SK-N-SH treated with all-trans-retinoic acid at 6 μM for 48 hours (cell line): ENCODE results near the gene CDC45.

Source experiments
- ATAC-seq: fragments of 200-7000 bp; cut with Tn5 transposase; 3 replicates; pipeline ENCODE4 v1.9.1; 2020; ENCODE audit warnings: mild to moderate bottlenecking, moderate library complexity
- ARNTL ChIP-seq: fragments of 450-650 bp; formaldehyde crosslinking; IDR thresholded peaks from 2 replicates; pipeline ENCODE4 v1.5.0; 2020; ENCODE audit warnings: low read depth, mild to moderate bottlenecking, moderate library complexity, borderline replicate concordance
- BACH2 ChIP-seq: fragments of 250-450 bp; sonication (Bioruptor Pico); IDR thresholded peaks from 2 replicates; pipeline ENCODE4 v1.9.0; 2021; ENCODE audit warnings: mild to moderate bottlenecking, borderline replicate concordance
- CREB5 ChIP-seq: fragments of 250-450 bp; sonication (Bioruptor Pico); IDR thresholded peaks from 2 replicates; pipeline ENCODE4 v1.5.1; 2020; ENCODE audit warnings: low read depth, mild to moderate bottlenecking, moderate library complexity
- CSRNP3 ChIP-seq: fragments of 250-450 bp; sonication (Bioruptor Pico); IDR thresholded peaks from 2 replicates; pipeline ENCODE4 v1.5.1; 2021; ENCODE audit warnings: mild to moderate bottlenecking, moderate library complexity
- ESRRG ChIP-seq: fragments of 250-450 bp; sonication (Bioruptor Pico); IDR thresholded peaks from 2 replicates; pipeline ENCODE4 v1.6.1; 2021; ENCODE audit warnings: mild to moderate bottlenecking
- GLIS3 ChIP-seq: fragments of 250-450 bp; sonication (Bioruptor Pico); IDR thresholded peaks from 2 replicates; pipeline ENCODE4 v1.5.0; 2020; ENCODE audit warnings: mild to moderate bottlenecking, moderate library complexity
- ISL1 ChIP-seq: fragments of 250-450 bp; sonication (Bioruptor Pico); IDR thresholded peaks from 2 replicates; pipeline ENCODE4 v2.1.2; 2022; ENCODE audit warnings: mild to moderate bottlenecking, moderate library complexity
- OSR1 ChIP-seq: fragments of 250-450 bp; sonication (Bioruptor Pico); IDR thresholded peaks from 2 replicates; pipeline ENCODE4 v1.8.0; 2022; ENCODE audit warnings: moderate library complexity, mild to moderate bottlenecking, inconsistent platforms
- PATZ1 ChIP-seq: fragments of 250-450 bp; sonication (Bioruptor Pico); IDR thresholded peaks from 2 replicates; pipeline ENCODE4 v1.8.0; 2020; ENCODE audit warnings: mild to moderate bottlenecking, moderate library complexity, borderline replicate concordance
- POU6F1 ChIP-seq: fragments of 250-450 bp; sonication (Bioruptor Pico); IDR thresholded peaks from 2 replicates; pipeline ENCODE4 v1.8.0; 2021; ENCODE audit warnings: low read depth, mild to moderate bottlenecking, moderate library complexity, borderline replicate concordance
- PPARA ChIP-seq: fragments of 250-450 bp; sonication (Bioruptor Pico); IDR thresholded peaks from 2 replicates; pipeline ENCODE4 v1.5.0; 2020; ENCODE audit warnings: mild to moderate bottlenecking, borderline replicate concordance
- RARB ChIP-seq: fragments of 250-450 bp; sonication (Bioruptor Pico); IDR thresholded peaks from 2 replicates; pipeline ENCODE4 v1.8.0; 2021; ENCODE audit warnings: mild to moderate bottlenecking, moderate library complexity
- SNAI2 ChIP-seq: fragments of 250-450 bp; sonication (Bioruptor Pico); IDR thresholded peaks from 2 replicates; pipeline ENCODE4 v1.5.0; 2020; ENCODE audit warnings: mild to moderate bottlenecking, moderate library complexity
- TCF4 ChIP-seq: fragments of 250-450 bp; sonication (Bioruptor Pico); IDR thresholded peaks from 2 replicates; pipeline ENCODE4 v1.8.0; 2021; ENCODE audit warnings: mild to moderate bottlenecking, moderate library complexity, borderline replicate concordance
- TOX ChIP-seq: fragments of 250-450 bp; sonication (Bioruptor Pico); IDR thresholded peaks from 2 replicates; pipeline ENCODE4 v1.8.0; 2021; ENCODE audit warnings: mild to moderate bottlenecking, moderate library complexity, borderline replicate concordance
- TSHZ2 ChIP-seq: fragments of 250-450 bp; sonication (Bioruptor Pico); IDR thresholded peaks from 2 replicates; pipeline ENCODE4 v1.5.0; 2020; ENCODE audit warnings: mild to moderate bottlenecking, moderate library complexity
- ZC3H10 ChIP-seq: fragments of 250-450 bp; sonication (Bioruptor Pico); IDR thresholded peaks from 2 replicates; pipeline ENCODE4 v1.5.1; 2021; ENCODE audit warnings: mild to moderate bottlenecking, moderate library complexity
- ZFP3 ChIP-seq: fragments of 250-450 bp; sonication (Bioruptor Pico); IDR thresholded peaks from 2 replicates; pipeline ENCODE4 v1.5.0; 2020; ENCODE audit warnings: mild to moderate bottlenecking, moderate library complexity
- ZFP30 ChIP-seq: fragments of 450-650 bp; formaldehyde crosslinking; IDR thresholded peaks from 2 replicates; pipeline ENCODE4 v1.5.0; 2022; ENCODE audit warnings: mild to moderate bottlenecking, moderate library complexity
- ZNF565 ChIP-seq: fragments of 450-650 bp; formaldehyde crosslinking; conservative IDR thresholded peaks from 2 replicates; pipeline ENCODE4 v1.5.0; 2020; ENCODE audit warnings: low read depth, mild to moderate bottlenecking, moderate library complexity
- ZNF70 ChIP-seq: fragments of 450-650 bp; formaldehyde crosslinking; IDR thresholded peaks from 2 replicates; pipeline ENCODE4 v1.5.0; 2020; ENCODE audit warnings: mild to moderate bottlenecking, moderate library complexity
- ZNF8 ChIP-seq: fragments of 450-650 bp; formaldehyde crosslinking; IDR thresholded peaks from 2 replicates; pipeline ENCODE4 v1.5.0; 2020; ENCODE audit warnings: mild to moderate bottlenecking, moderate library complexity

The CDC45 gene

GRCh38 chr22:19517919-19518611, 38.3 kb downstream of the CDC45 start:
- ATAC-seq, result no peak
- TF ChIP-seq TOX (CRISPR knock-in tag) (no peak), ZNF70 (CRISPR knock-in tag) (no peak), GLIS3 (CRISPR knock-in tag) (no peak), RARB (CRISPR knock-in tag) (no peak), ZNF8 (CRISPR knock-in tag) (no peak), TCF4 (no peak), ISL1 (CRISPR knock-in tag) (no peak), POU6F1 (no peak), CREB5 (no peak), ZC3H10 (CRISPR knock-in tag) (no peak), ZNF565 (CRISPR knock-in tag) (no peak), ZFP30 (CRISPR knock-in tag) (no peak), OSR1 (CRISPR knock-in tag) (no peak), TSHZ2 (no peak), SNAI2 (CRISPR knock-in tag) (no peak), BACH2 (no peak), PPARA (CRISPR knock-in tag) (no peak), ZFP3 (CRISPR knock-in tag) (no peak), PATZ1 (CRISPR knock-in tag) (no peak), ESRRG (no peak)

GRCh38 chr22:19518635-19519034, 38.9 kb downstream of the CDC45 start:
- ATAC-seq, result no peak
- TF ChIP-seq TSHZ2 (no peak), ZFP3 (CRISPR knock-in tag) (no peak), ARNTL (CRISPR knock-in tag) (no peak), RARB (CRISPR knock-in tag) (no peak), TCF4 (no peak), ZNF565 (CRISPR knock-in tag) (no peak), BACH2 (no peak), TOX (CRISPR knock-in tag) (no peak), PATZ1 (CRISPR knock-in tag) (no peak), CSRNP3 (CRISPR knock-in tag) (no peak), ZNF8 (CRISPR knock-in tag) (no peak), POU6F1 (no peak)
